ENCODE data around the gene LRP2.
A peak's percentile ranks its signal among the peaks of the same experiment; 100 is the strongest.

LRP2 gene

GRCh38 chr2:169384816-169385215 lies 22.5 kb upstream of the LRP2 start:
- H3K9me3 ChIP-seq (replicated peaks in 1 of 11), result peaks cover 0 to 4% (median 0%) of the 10 kb centered on the region in 11 experiments; a peak in 1 of 22 replicates
- H3K4me1 ChIP-seq, result peaks cover 0 to 5% (median 0%) of the 10 kb centered on the region in 10 experiments; a peak in 2 of 20 replicates
- no peak overlapping the region for H3K9ac ChIP-seq
- no peaks in the 10 kb centered on the region for H3K36me3 ChIP-seq
- H3K27me3 ChIP-seq, result no peaks in the 10 kb centered on the region
- no peak overlapping the region for H3K4me2 ChIP-seq
- no peaks in the 10 kb centered on the region for H4K20me1 ChIP-seq
- H3K4me3 ChIP-seq, result no peak overlapping the region
- H3K27ac ChIP-seq, result no peak overlapping the region
- TF ChIP-seq Cebpa-rat (IDR thresholded peaks at IDR 0.05), result no peak

GRCh38 chr2:169372561-169372960 lies 10.2 kb upstream of the LRP2 start:
- no peak overlapping the region for H3K4me2 ChIP-seq
- H3K27ac ChIP-seq, result no peak overlapping the region
- H3K9me3 ChIP-seq (replicated peaks in 1 of 11), result no peaks in the 10 kb centered on the region
- no peak overlapping the region for H3K9ac ChIP-seq
- no peaks in the 10 kb centered on the region for H4K20me1 ChIP-seq
- no peaks in the 10 kb centered on the region for H3K4me1 ChIP-seq
- no peak overlapping the region for H3K4me3 ChIP-seq
- no peaks in the 10 kb centered on the region for H3K27me3 ChIP-seq
- H3K36me3 ChIP-seq, result no peaks in the 10 kb centered on the region
- no peak for TF ChIP-seq Cebpa-rat (IDR thresholded peaks at IDR 0.05)

GRCh38 chr2:169366066-169366465 lies 3.7 kb upstream of the LRP2 start:
- H3K4me3 ChIP-seq, result no peak overlapping the region
- H3K9ac ChIP-seq, result no peak overlapping the region
- no peaks in the 10 kb centered on the region for H3K36me3 ChIP-seq
- peaks cover 24 to 35% (median 33%) of the 10 kb centered on the region in 10 experiments for H3K4me1 ChIP-seq
- peaks cover 42 to 59% (median 47%) of the 10 kb centered on the region in 11 experiments for H3K27me3 ChIP-seq
- peaks cover 0 to 8% (median 0%) of the 10 kb centered on the region in 11 experiments; a peak in 4 of 22 replicates for H3K9me3 ChIP-seq (replicated peaks in 1 of 11)
- H4K20me1 ChIP-seq, result peaks cover 0 to 21% (median 8%) of the 10 kb centered on the region in 11 experiments; a peak in 7 of 22 replicates
- no peak for TF ChIP-seq Cebpa-rat (IDR thresholded peaks at IDR 0.05)
- no peak overlapping the region for H3K27ac ChIP-seq
- H3K4me2 ChIP-seq, result no peak overlapping the region

GRCh38 chr2:169365029-169365480 lies 2.7 kb upstream of the LRP2 start:
- H3K9ac ChIP-seq, result no peak overlapping the region; a peak in 1 of 22 replicates
- no peak for TF ChIP-seq Cebpa-rat (IDR thresholded peaks at IDR 0.05)
- peaks cover 24 to 35% (median 33%) of the 10 kb centered on the region in 10 experiments for H3K4me1 ChIP-seq
- H4K20me1 ChIP-seq, result peaks cover 0 to 26% (median 8%) of the 10 kb centered on the region in 11 experiments; a peak in 7 of 22 replicates
- peak overlapping the region; percentile 79 to 100 (median 91) for H3K4me2 ChIP-seq
- peak overlapping the region; percentile 45 to 72 (median 60); a peak in 18 of 20 replicates for H3K4me3 ChIP-seq
- no peak overlapping the region for H3K27ac ChIP-seq
- peaks cover 50 to 69% (median 57%) of the 10 kb centered on the region in 11 experiments for H3K27me3 ChIP-seq
- H3K9me3 ChIP-seq (replicated peaks in 1 of 11), result peaks cover 0 to 8% (median 0%) of the 10 kb centered on the region in 11 experiments; a peak in 4 of 22 replicates
- no peaks in the 10 kb centered on the region for H3K36me3 ChIP-seq

- no peak overlapping the region for H3K27ac ChIP-seq
- peaks cover 50 to 76% (median 63%) of the 10 kb centered on the region in 11 experiments for H3K27me3 ChIP-seq
- H3K4me1 ChIP-seq, result peaks cover 24 to 35% (median 33%) of the 10 kb centered on the region in 10 experiments
- peaks cover 0 to 8% (median 0%) of the 10 kb centered on the region in 11 experiments; a peak in 4 of 22 replicates for H3K9me3 ChIP-seq (replicated peaks in 1 of 11)
- no peaks in the 10 kb centered on the region for H3K36me3 ChIP-seq
- H4K20me1 ChIP-seq, result peaks cover 0 to 26% (median 8%) of the 10 kb centered on the region in 11 experiments; a peak in 7 of 22 replicates
- H3K4me3 ChIP-seq, result peak overlapping the region; percentile 45 to 72 (median 60)
- peak overlapping the region; percentile 79 to 100 (median 91) for H3K4me2 ChIP-seq
- peak overlapping the region in 5 of 11 experiments; percentile 17 to 48 (median 43); a peak in 7 of 22 replicates for H3K9ac ChIP-seq
- no peak for TF ChIP-seq Cebpa-rat (IDR thresholded peaks at IDR 0.05)
These were observed 1.3 kb upstream of the LRP2 start for GRCh38 chr2:169363560-169364150.

GRCh38 chr2:169362894-169363559 lies 693 bp upstream of the LRP2 start:
- TF ChIP-seq Cebpa-rat (IDR thresholded peaks at IDR 0.05), result no peak
- H3K4me1 ChIP-seq, result peaks cover 24 to 35% (median 33%) of the 10 kb centered on the region in 10 experiments
- peaks cover 0 to 8% (median 0%) of the 10 kb centered on the region in 11 experiments; a peak in 4 of 22 replicates for H3K9me3 ChIP-seq (replicated peaks in 1 of 11)
- no peak overlapping the region for H3K9ac ChIP-seq
- peaks cover 50 to 76% (median 63%) of the 10 kb centered on the region in 11 experiments for H3K27me3 ChIP-seq
- no peak overlapping the region for H3K27ac ChIP-seq
- peaks cover 0 to 26% (median 8%) of the 10 kb centered on the region in 11 experiments; a peak in 7 of 22 replicates for H4K20me1 ChIP-seq
- no peaks in the 10 kb centered on the region for H3K36me3 ChIP-seq
- peak overlapping the region; percentile 45 to 72 (median 60) for H3K4me3 ChIP-seq
- peak overlapping the region; percentile 79 to 100 (median 91) for H3K4me2 ChIP-seq

GRCh38 chr2:169361706-169362117 lies 622 bp downstream of the LRP2 start:
- Histone ChIP-seq H3K36me3 (no peaks in the 10 kb centered on the region), H4K20me1 (peaks cover 0 to 26% (median 8%) of the 10 kb centered on the region in 11 experiments; a peak in 7 of 22 replicates), H3K9ac (no peak overlapping the region), H3K4me1 (peaks cover 24 to 35% (median 33%) of the 10 kb centered on the region in 10 experiments), H3K27ac (no peak overlapping the region), H3K9me3 (replicated peaks in 1 of 11) (peaks cover 0 to 8% (median 0%) of the 10 kb centered on the region in 11 experiments; a peak in 4 of 22 replicates), H3K4me2 (peak overlapping the region; percentile 79 to 100 (median 91)), H3K27me3 (peaks cover 50 to 73% (median 63%) of the 10 kb centered on the region in 11 experiments), H3K4me3 (peak overlapping the region; percentile 45 to 72 (median 60))
- TF ChIP-seq Cebpa-rat (IDR thresholded peaks at IDR 0.05), result no peak

GRCh38 chr2:169360984-169361705 lies 1.2 kb downstream of the LRP2 start:
- H3K9ac ChIP-seq, result no peak overlapping the region
- H3K4me3 ChIP-seq, result peak overlapping the region in 7 of 10 experiments; percentile 58 to 72 (median 60); a peak in 9 of 20 replicates
- H3K27me3 ChIP-seq, result peaks cover 50 to 72% (median 63%) of the 10 kb centered on the region in 11 experiments

More at GRCh38 chr2:169360984-169361705, 1.2 kb downstream of the LRP2 start:
- H4K20me1 ChIP-seq, result peaks cover 0 to 26% (median 8%) of the 10 kb centered on the region in 11 experiments; a peak in 7 of 22 replicates
- H3K27ac ChIP-seq, result no peak overlapping the region
- peak overlapping the region in 6 of 11 experiments; percentile 80 to 100 (median 95); a peak in 9 of 22 replicates for H3K4me2 ChIP-seq
- no peak for TF ChIP-seq Cebpa-rat (IDR thresholded peaks at IDR 0.05)
- H3K36me3 ChIP-seq, result no peaks in the 10 kb centered on the region
- H3K4me1 ChIP-seq, result peaks cover 24 to 35% (median 33%) of the 10 kb centered on the region in 10 experiments
- H3K9me3 ChIP-seq (replicated peaks in 1 of 11), result peaks cover 0 to 8% (median 0%) of the 10 kb centered on the region in 11 experiments; a peak in 4 of 22 replicates

Measured in BLaER1 treated with 17β-estradiol and CSF1 and Interleukin-3, amounts not matched to agents 10 nM and 100 nM (cell line).